H9 (cell line): ENCODE measurements around the gene RNF167. TPM values are rescaled to one million over a fixed set of nuclear protein-coding genes. Genes with fewer than 3 reads are reported as not detected.

Experiments used
- DNase-seq: peaks from one replicate; pipeline ENCODE4 v3.0.0-alpha.2; 2017
- H2AFZ ChIP-seq: one replicate; pipeline ENCODE4 v1.6.1; 2013; ENCODE audit warnings: mild to moderate bottlenecking, low read length, control low read depth, moderate library complexity
- H2AK5ac ChIP-seq: 2 replicates; pipeline ENCODE4 v1.6.1; 2013; ENCODE audit warnings: low read length, control low read depth, mixed read lengths; ENCODE audit not compliant: insufficient read length
- H2BK120ac ChIP-seq: one replicate; pipeline ENCODE4 v1.6.1; 2013; ENCODE audit warnings: low read depth, mild to moderate bottlenecking, low read length, control low read depth, inconsistent platforms; ENCODE audit not compliant: poor library complexity, severe bottlenecking
- H2BK12ac ChIP-seq: 2 replicates; pipeline ENCODE4 v1.6.1; 2013; ENCODE audit warnings: low read length, control low read depth, mixed read lengths, low read depth; ENCODE audit not compliant: insufficient read length
- H2BK15ac ChIP-seq: 2 replicates; pipeline ENCODE4 v1.6.1; 2013; ENCODE audit warnings: low read depth, low read length, control low read depth
- H2BK20ac ChIP-seq: one replicate; pipeline ENCODE4 v1.6.1; 2013; ENCODE audit warnings: low read depth, mild to moderate bottlenecking, low read length, control low read depth, inconsistent platforms; ENCODE audit not compliant: poor library complexity, severe bottlenecking
- H2BK5ac ChIP-seq: 2 replicates; pipeline ENCODE4 v1.6.1; 2013; ENCODE audit warnings: low read length, control low read depth, mixed read lengths; ENCODE audit not compliant: insufficient read length
- H3K14ac ChIP-seq: 2 replicates; pipeline ENCODE4 v1.6.1; 2013; ENCODE audit warnings: low read length, control low read depth; ENCODE audit not compliant: insufficient read depth
- H3K18ac ChIP-seq: 2 replicates; pipeline ENCODE4 v1.6.1; 2013; ENCODE audit warnings: low read depth, mild to moderate bottlenecking, mixed read lengths, low read length, control low read depth; ENCODE audit not compliant: insufficient read length
- H3K23ac ChIP-seq: 2 replicates; pipeline ENCODE4 v1.6.1; 2013; ENCODE audit warnings: low read length, control low read depth, mixed read lengths, low read depth; ENCODE audit not compliant: insufficient read length
- H3K23me2 ChIP-seq: 2 replicates; pipeline ENCODE4 v1.6.1; 2013; ENCODE audit warnings: low read depth, mild to moderate bottlenecking, mixed read lengths, low read length, control low read depth; ENCODE audit not compliant: insufficient read length, poor library complexity, severe bottlenecking
- H3K27ac ChIP-seq: 2 replicates; pipeline ENCODE4 v1.5.1; 2013; ENCODE audit warnings: low read length, control low read depth, mixed read lengths, low read depth; ENCODE audit not compliant: insufficient read length
- H3K27me3 ChIP-seq: 2 replicates; pipeline ENCODE4 v1.6.1; 2013; ENCODE audit warnings: low read length, control low read depth, inconsistent platforms; ENCODE audit not compliant: insufficient read depth
- H3K4ac ChIP-seq: 2 replicates; pipeline ENCODE4 v1.6.1; 2013; ENCODE audit warnings: low read depth, mild to moderate bottlenecking, control low read depth, inconsistent platforms, low read length, moderate library complexity
- H3K4me1 ChIP-seq: 2 replicates; pipeline ENCODE4 v1.6.1; 2013; ENCODE audit warnings: low read length, control low read depth, inconsistent platforms; ENCODE audit not compliant: insufficient read depth
- H3K4me2 ChIP-seq: 2 replicates; pipeline ENCODE4 v1.6.1; 2013; ENCODE audit warnings: low read length, control low read depth, mixed read lengths; ENCODE audit not compliant: insufficient read length, insufficient read depth
- H3K56ac ChIP-seq: 2 replicates; pipeline ENCODE4 v1.6.1; 2013; ENCODE audit warnings: low read depth, mild to moderate bottlenecking, mixed read lengths, low read length, control low read depth; ENCODE audit not compliant: insufficient read length
- H3K79me1 ChIP-seq: 2 replicates; pipeline ENCODE4 v1.6.1; 2013; ENCODE audit warnings: low read depth, mild to moderate bottlenecking, moderate library complexity, low read length, control low read depth, inconsistent platforms; ENCODE audit not compliant: insufficient read depth, poor library complexity, severe bottlenecking
- H3K79me2 ChIP-seq: 2 replicates; pipeline ENCODE4 v1.6.1; 2013; ENCODE audit warnings: low read length, control low read depth, inconsistent platforms; ENCODE audit not compliant: insufficient read depth
- H3K9ac ChIP-seq: 2 replicates; pipeline ENCODE4 v1.6.1; 2013; ENCODE audit warnings: low read length, control low read depth, mixed read lengths; ENCODE audit not compliant: insufficient read length; ENCODE audit errors: extremely low read depth
- H3K9me3 ChIP-seq: one replicate; pipeline ENCODE4 v1.6.1; 2013; ENCODE audit warnings: low read depth, low read length, inconsistent platforms; ENCODE audit not compliant: control insufficient read depth
- H3T11ph ChIP-seq: one replicate; pipeline ENCODE4 v1.6.1; 2013; ENCODE audit warnings: mild to moderate bottlenecking, low read length, control low read depth, inconsistent platforms
- H4K20me1 ChIP-seq: one replicate; pipeline ENCODE4 v1.6.1; 2013; ENCODE audit not compliant: control insufficient read depth, insufficient read length, insufficient read depth
- H4K5ac ChIP-seq: 2 replicates; pipeline ENCODE4 v1.6.1; 2013; ENCODE audit warnings: low read depth, mild to moderate bottlenecking, mixed read lengths, low read length, control low read depth; ENCODE audit not compliant: insufficient read length
- H4K8ac ChIP-seq: replicated peaks from 2 replicates; pipeline ENCODE4 v1.6.1; 2013; ENCODE audit warnings: low read length, control low read depth, mixed read lengths, low read depth; ENCODE audit not compliant: insufficient read length
- H4K91ac ChIP-seq: 2 replicates; pipeline ENCODE4 v1.6.1; 2013; ENCODE audit warnings: low read depth, mild to moderate bottlenecking, moderate library complexity, mixed read lengths, low read length, control low read depth; ENCODE audit not compliant: insufficient read length
- H3K27ac Mint-ChIP-seq, 3 experiments: 2 replicates in 2 of 3; 3 replicates in 1 of 3; pipeline ENCODE4 v1.8.0; 2020 to 2021; ENCODE audit warnings: mixed read lengths in 3 of 3, mild to moderate bottlenecking in 1 of 3, moderate library complexity in 1 of 3
- H3K27me3 Mint-ChIP-seq: 2 replicates; pipeline ENCODE4 v1.8.0; 2021; ENCODE audit warnings: low read depth, mild to moderate bottlenecking, moderate library complexity, mixed read lengths
- H3K36me3 Mint-ChIP-seq, 3 experiments: 2 replicates in 2 of 3; 3 replicates in 1 of 3; pipeline ENCODE4 v1.8.0; 2020 to 2021; ENCODE audit warnings: low read depth in 3 of 3, mixed read lengths in 3 of 3; ENCODE audit not compliant: insufficient read depth in 1 of 3
- H3K4me1 Mint-ChIP-seq, 2 experiments: 2 replicates each; pipeline ENCODE4 v1.8.0; 2020; ENCODE audit warnings: mixed read lengths in 2 of 2
- H3K4me3 Mint-ChIP-seq, 2 experiments: 2 replicates in 1 of 2; 3 replicates in 1 of 2; pipeline ENCODE4 v1.8.0; 2020 to 2021; ENCODE audit warnings: mild to moderate bottlenecking in 2 of 2, mixed read lengths in 2 of 2, moderate library complexity in 1 of 2
- H3K9me3 Mint-ChIP-seq, 2 experiments: 2 replicates in 1 of 2; 3 replicates in 1 of 2; pipeline ENCODE4 v1.8.0; 2020; ENCODE audit warnings: mild to moderate bottlenecking in 2 of 2, mixed read lengths in 2 of 2, moderate library complexity in 1 of 2
- CTCF ChIP-seq: fragments of 200-600 bp; sonication (generic); conservative IDR thresholded peaks from 3 replicates; pipeline ENCODE4 v1.8.0; 2021; ENCODE audit warnings: antibody characterized with exemption, mild to moderate bottlenecking
- WGBS: extraction: QIAGEN DNeasy Blood & Tissue Kit; methylation state at CpG from one replicate; pipeline ENCODE4 v1.1.7; 2013; ENCODE audit warnings: missing lambda C conversion rate, low lambda C conversion rate, mixed read lengths; ENCODE audit not compliant: insufficient read length; ENCODE audit errors: extremely low coverage; 5-methylcytosine and 5-hydroxymethylcytosine counted together
- total RNA-seq: library from RNA; stranded (reverse); gene quantifications from 2 replicates; pipeline ENCODE4 v1.2.1, GENCODE V29; 2021

The RNF167 gene
- total RNA-seq, 1 experiment from 2014 or later: 134 TPM

GRCh38 chr17:4950746-4951204 is 10.7 kb downstream of the RNF167 start, which contains the start of gene ENO3:
TSS of gene ENO3 (plus strand) at chr17:4951119. CDS start at chr17:4951830, 711 bp downstream.
- Histone ChIP-seq H2BK15ac (no peak within 1 kb of the TSS), H3K14ac (peak within 1 kb of the TSS; percentile 49; the same call in 1 of the 2 replicates), H2BK12ac (no peak within 1 kb of the TSS), H4K5ac (no peak within 1 kb of the TSS), H4K20me1 (no peaks in the 10 kb centered on the region), H3K79me1 (peaks cover 4% of the 10 kb centered on the region), H3K9me3 (no peaks in the 10 kb centered on the region), H3K23me2 (peaks cover 23% of the 10 kb centered on the region), H3T11ph (no peak within 1 kb of the TSS), H2BK5ac (no peak within 1 kb of the TSS), H3K4me2 (peak within 1 kb of the TSS; percentile 72), H3K79me2 (peaks cover 13% of the 10 kb centered on the region; the same call in 1 of the 2 replicates), H2BK20ac (no peak within 1 kb of the TSS), H3K23ac (no peak within 1 kb of the TSS), H3K27me3 (no peaks in the 10 kb centered on the region), H4K8ac (no peak within 1 kb of the TSS), H3K27ac (no peak within 1 kb of the TSS), H4K91ac (no peak within 1 kb of the TSS), H2AK5ac (no peak within 1 kb of the TSS), H3K4ac (no peak within 1 kb of the TSS), H3K4me1 (peaks cover 4% of the 10 kb centered on the region; the same call in 1 of the 2 replicates), H2AFZ (no peak within 1 kb of the TSS), H3K9ac (peak within 1 kb of the TSS; percentile 6), H3K56ac (no peak within 1 kb of the TSS), H3K18ac (peak within 1 kb of the TSS; percentile 80), H2BK120ac (no peak within 1 kb of the TSS)
- Mint-ChIP-seq H3K4me1 (peaks cover 35 to 36% of the 10 kb centered on the region in 2 experiments), H3K36me3 (peaks cover 10 to 17% (median 13%) of the 10 kb centered on the region in 3 experiments), H3K27me3 (no peaks in the 10 kb centered on the region), H3K27ac (peak within 1 kb of the TSS; percentile 84 to 94 (median 93)), H3K4me3 (peak within 1 kb of the TSS; percentile 87 to 95), H3K9me3 (peaks cover 0 to 2% of the 10 kb centered on the region in 2 experiments; a peak in 1 of 5 replicates)
- TF ChIP-seq CTCF: no peak
- no CpG with 5 or more reads among the region's 7 CpGs for WGBS
- peak; percentile 68 for DNase-seq
